Prostate gland (tissue), 2 donors: Measurements from ENCODE around the gene KBTBD6. TPM values are rescaled to one million over a fixed set of nuclear protein-coding genes. Genes with fewer than 3 reads are reported as not detected.
A peak's percentile ranks its signal among the peaks of the same experiment; 100 is the strongest.
"Not testable (repeated sequence)": the region's sequence is repeated elsewhere in the genome, so short reads cannot be mapped to it uniquely, and the experiment has no call there.

ENCODE experiments used
- DNase-seq: peaks from one replicate; pipeline ENCODE4 v3.0.0-alpha.2; 2019; ENCODE audit warnings: low spot score
- H3K27ac ChIP-seq, 2 donors: fragments of 200-600 bp; sonication (generic); 2 replicates each; pipeline ENCODE4 v1.5.1; 2017 to 2019
- H3K27me3 ChIP-seq: fragments of 200-600 bp; sonication (generic); replicated peaks from 2 replicates; pipeline ENCODE4 v1.5.1; 2019; ENCODE audit not compliant: insufficient read depth
- H3K36me3 ChIP-seq, 2 donors: fragments of 200-600 bp; sonication (generic); 1 replicate in 1 of 2; 2 replicates in 1 of 2; pipeline versions ENCODE4 v1.5.1 to v1.8.1; 2017 to 2019
- H3K4me1 ChIP-seq: fragments of 200-600 bp; sonication (generic); replicated peaks from 2 replicates; pipeline ENCODE4 v1.5.1; 2019
- H3K4me3 ChIP-seq, 2 donors: fragments of 200-600 bp; sonication (generic); 2 replicates each; pipeline ENCODE4 v1.5.1; 2017 to 2019
- H3K9me3 ChIP-seq: fragments of 200-600 bp; sonication (generic); 2 replicates; pipeline ENCODE4 v1.5.1; 2017
- CTCF ChIP-seq, 4 experiments: fragments of 200-600 bp in 2 of 4; fragments of 450-650 bp in 2 of 4; sonication (generic) in 2 of 4; IDR thresholded peaks; 1 replicate in 3 of 4; 2 replicates in 1 of 4; pipeline ENCODE4 v1.5.1; 2016 to 2019; ENCODE audit warnings: antibody characterized with exemption in 4 of 4, mild to moderate bottlenecking in 2 of 4, moderate library complexity in 2 of 4
- POLR2A ChIP-seq: fragments of 450-650 bp; IDR thresholded peaks from one replicate; pipeline ENCODE4 v1.6.1; 2016; ENCODE audit warnings: antibody characterized with exemption, mild to moderate bottlenecking
- POLR2AphosphoS5 ChIP-seq: sonication (generic); formaldehyde crosslinking; IDR thresholded peaks from one replicate; pipeline ENCODE4 v1.6.1; 2017; ENCODE audit warnings: antibody characterized with exemption
- WGBS: methylation state at CpG from one replicate; pipeline ENCODE4 v1.1.5; 2018; 5-methylcytosine and 5-hydroxymethylcytosine counted together
- intact Hi-C: fragments of 100-400 bp; cut with DNase I; formaldehyde crosslinking; loops from one replicate; pipeline ENCODE4 v1.14.2; 2022
- total RNA-seq, 2 donors: library from RNA; depleted of rRNA; stranded (reverse); fragments of >200 nt; gene quantifications; one replicate each; pipeline ENCODE4 v1.1.0, GENCODE V29; 2016

Gene KBTBD6
- total RNA-seq, 2 donors from 2014 or later, result 10.2 to 10.6 TPM

GRCh38 chr13:41136396-41137031 lies 3.9 kb upstream of the KBTBD6 start:
- no peaks in the 10 kb centered on the region for H3K36me3 ChIP-seq
- H3K4me3 ChIP-seq, result no peak overlapping the region
- TF ChIP-seq CTCF (IDR thresholded peaks at IDR 0.05), result no peak
- TF ChIP-seq POLR2AphosphoS5, result no peak
- no peak for TF ChIP-seq POLR2A
- no peaks in the 10 kb centered on the region for H3K27me3 ChIP-seq
- DNase-seq, result no peak
- intact Hi-C loops, result no loop called here
- no peak overlapping the region for H3K27ac ChIP-seq
- H3K4me1 ChIP-seq, result peaks cover 3% of the 10 kb centered on the region
- WGBS, result 85% methylated on average over 9 of the region's 9 CpGs
- H3K9me3 ChIP-seq, result no peaks in the 10 kb centered on the region

- H3K4me3 ChIP-seq, result no peak overlapping the region
- no peak for DNase-seq
- H3K9me3 ChIP-seq, result no peaks in the 10 kb centered on the region
- peaks cover 3% of the 10 kb centered on the region for H3K4me1 ChIP-seq
- intact Hi-C loops, result loop anchor here (2.0 to 5.0 kb wide), 2 partner anchors 57 to 61 kb away; partner anchors contain the start of gene KBTBD7
- no peak overlapping the region for H3K27ac ChIP-seq
- WGBS, result 88% methylated on average over 6 of the region's 6 CpGs
- no peaks in the 10 kb centered on the region for H3K27me3 ChIP-seq
- H3K36me3 ChIP-seq, result no peaks in the 10 kb centered on the region
- TF ChIP-seq CTCF (IDR thresholded peaks at IDR 0.05), result no peak
- no peak for TF ChIP-seq POLR2AphosphoS5
- no peak for TF ChIP-seq POLR2A
Measured at GRCh38 chr13:41133951-41134350, 1.3 kb upstream of the KBTBD6 start.

- not testable (repeated sequence) for H3K27me3 ChIP-seq, H3K4me1 ChIP-seq, DNase-seq, H3K9me3 ChIP-seq, H3K36me3 ChIP-seq
- intact Hi-C loops, result loop anchor here (2.0 to 5.0 kb wide), 2 partner anchors 55 to 63 kb away; partner anchors contain the start of gene KBTBD7
- H3K4me3 ChIP-seq, result peak overlapping the region; percentile 65 to 67
- WGBS, result 28% methylated on average over 48 of the region's 48 CpGs
- H3K27ac ChIP-seq, result peak overlapping the region; percentile 79 to 80
Measured at GRCh38 chr13:41131660-41132511, 716 bp downstream of the KBTBD6 start.

- H3K4me1 ChIP-seq, DNase-seq: not testable (repeated sequence)
- intact Hi-C loops, result loop anchor here (5.0 kb wide), 1 partner anchor 54 kb away; no protein-coding TSS in a partner anchor
Measured at GRCh38 chr13:41131189-41131588, 1.4 kb downstream of the KBTBD6 start.

GRCh38 chr13:41130356-41130755 lies 2.2 kb downstream of the KBTBD6 start:
- Histone ChIP-seq H3K4me1 (peaks cover 3% of the 10 kb centered on the region), H3K9me3 (no peaks in the 10 kb centered on the region), H3K4me3 (no peak overlapping the region), H3K36me3 (no peaks in the 10 kb centered on the region), H3K27me3 (no peaks in the 10 kb centered on the region), H3K27ac (no peak overlapping the region)
- TF ChIP-seq POLR2A, result no peak
- no peak for TF ChIP-seq POLR2AphosphoS5
- TF ChIP-seq CTCF (IDR thresholded peaks at IDR 0.05), result no peak
- intact Hi-C loops, result loop anchor here (5.0 kb wide), 1 partner anchor 53 kb away; no protein-coding TSS in a partner anchor
- DNase-seq, result no peak
- 90% methylated on average over 3 of the region's 3 CpGs for WGBS

More at GRCh38 chr13:41131189-41131588, 1.4 kb downstream of the KBTBD6 start:
- WGBS, result 95% methylated on average over 4 of the region's 4 CpGs
- not testable (repeated sequence) for H3K27ac ChIP-seq, H3K4me3 ChIP-seq, H3K27me3 ChIP-seq, H3K36me3 ChIP-seq, H3K9me3 ChIP-seq
